GM21737 (cell line): ENCODE measurements around the gene MT1H.
"Not testable (repeated sequence)": the region's sequence is repeated elsewhere in the genome, so short reads cannot be mapped to it uniquely, and the experiment has no call there.

ENCODE experiments used
- ATAC-seq: cut with Tn5 transposase; IDR thresholded peaks from one replicate; pipeline ENCODE4 v1.9.1; 2021; ENCODE audit warnings: mild to moderate bottlenecking, moderate library complexity; ENCODE audit not compliant: unreplicated experiment

MT1H gene

DNA sequence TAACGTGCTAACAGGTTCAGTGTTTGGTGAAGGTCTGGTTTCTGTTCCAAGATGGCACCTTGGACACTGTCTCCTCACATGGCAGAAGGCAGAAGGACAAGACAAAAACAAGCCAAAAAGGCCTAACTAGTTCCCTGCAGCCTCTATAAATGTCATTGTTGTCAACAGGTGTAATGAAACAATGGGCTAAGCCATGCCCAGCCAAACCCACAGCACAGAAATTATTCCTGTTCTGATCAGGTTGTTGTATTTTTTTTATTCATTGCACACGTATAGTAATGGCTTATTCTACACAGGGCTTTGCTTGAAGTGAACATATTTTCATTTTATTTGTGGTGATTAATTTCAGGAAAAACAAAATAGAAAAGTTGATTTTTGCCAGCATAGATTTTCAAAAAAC, 44.2 kb downstream of the MT1H start:
- ATAC-seq = no peak

- ATAC-seq = no peak
Observed at GRCh38 chr16:56715126-56715525, 45.5 kb downstream of the MT1H start.

- ATAC-seq = no peak
Observed at GRCh38 chr16:56716761-56717160, 47.1 kb downstream of the MT1H start.

GRCh38 chr16:56717532-56717931, 47.9 kb downstream of the MT1H start:
- ATAC-seq = not testable (repeated sequence)
